Measurements from ENCODE around the gene LIME1. TPM values are rescaled to one million over a fixed set of nuclear protein-coding genes. Genes with fewer than 3 reads are reported as not detected.
A peak's percentile ranks its signal among the peaks of the same experiment; 100 is the strongest.

LIME1 gene
- total and polyA plus RNA-seq, 10 donors, result 24.0 to 96.6 (median 49.5) TPM

DNA sequence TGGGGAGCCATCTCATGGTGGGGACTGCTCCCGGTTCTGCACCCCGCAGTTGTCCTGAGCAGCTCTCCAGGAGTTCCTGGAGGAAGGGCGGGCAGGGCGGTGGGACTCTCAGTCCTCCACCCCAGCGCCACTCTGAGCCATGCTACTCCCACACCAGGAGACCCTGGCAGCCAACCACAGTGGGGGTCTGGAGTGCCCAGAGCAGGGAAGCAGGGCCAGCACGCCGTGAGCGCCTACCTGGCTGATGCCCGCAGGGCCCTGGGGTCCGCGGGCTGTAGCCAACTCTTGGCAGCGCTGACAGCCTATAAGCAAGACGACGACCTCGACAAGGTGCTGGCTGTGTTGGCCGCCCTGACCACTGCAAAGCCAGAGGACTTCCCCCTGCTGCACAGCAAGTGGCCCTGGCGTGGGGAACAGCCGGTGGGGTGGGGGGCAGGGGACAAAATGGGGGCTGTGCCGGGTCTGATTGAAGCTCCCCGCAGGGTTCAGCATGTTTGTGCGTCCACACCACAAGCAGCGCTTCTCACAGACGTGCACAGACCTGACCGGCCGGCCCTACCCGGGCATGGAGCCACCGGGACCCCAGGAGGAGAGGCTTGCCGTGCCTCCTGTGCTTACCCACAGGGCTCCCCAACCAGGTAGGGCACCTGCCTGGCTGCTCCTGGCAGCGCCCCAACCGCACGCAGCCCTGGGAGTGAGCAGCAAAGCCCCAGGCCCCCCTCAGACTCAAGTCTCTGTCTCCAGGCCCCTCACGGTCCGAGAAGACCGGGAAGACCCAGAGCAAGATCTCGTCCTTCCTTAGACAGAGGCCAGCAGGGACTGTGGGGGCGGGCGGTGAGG lies 41.7 kb upstream of the LIME1 start:
- Histone ChIP-seq H3K4me1 (peaks cover 34 to 85% (median 64%) of the 10 kb centered on the region in 6 donors), H3K9me3 (no peaks in the 10 kb centered on the region), H3K36me3 (peaks cover 0 to 60% (median 11%) of the 10 kb centered on the region in 6 donors), H3K27me3 (replicated peaks in 1 of 7) (peaks cover 0 to 7% (median 0%) of the 10 kb centered on the region in 7 donors), H3K4me3 (no peak overlapping the region), H3K27ac (peak overlapping the region in 1 of 8 donors; percentile 22)
- intact Hi-C loops (cut with DNase I; ENCODE audit: low total_unique reads), result no loop called here
- 94 to 98% (median 95%) methylated on average over 14 to 37 of the region's 37 CpGs for WGBS, 5 donors
- peak; percentile 75 for DNase-seq
- TF ChIP-seq POLR2AphosphoS5 (IDR thresholded peaks at IDR 0.05), result peak in 1 of 3 donors; percentile 35
- no peak for TF ChIP-seq POLR2A (IDR thresholded peaks at IDR 0.05)

DNA sequence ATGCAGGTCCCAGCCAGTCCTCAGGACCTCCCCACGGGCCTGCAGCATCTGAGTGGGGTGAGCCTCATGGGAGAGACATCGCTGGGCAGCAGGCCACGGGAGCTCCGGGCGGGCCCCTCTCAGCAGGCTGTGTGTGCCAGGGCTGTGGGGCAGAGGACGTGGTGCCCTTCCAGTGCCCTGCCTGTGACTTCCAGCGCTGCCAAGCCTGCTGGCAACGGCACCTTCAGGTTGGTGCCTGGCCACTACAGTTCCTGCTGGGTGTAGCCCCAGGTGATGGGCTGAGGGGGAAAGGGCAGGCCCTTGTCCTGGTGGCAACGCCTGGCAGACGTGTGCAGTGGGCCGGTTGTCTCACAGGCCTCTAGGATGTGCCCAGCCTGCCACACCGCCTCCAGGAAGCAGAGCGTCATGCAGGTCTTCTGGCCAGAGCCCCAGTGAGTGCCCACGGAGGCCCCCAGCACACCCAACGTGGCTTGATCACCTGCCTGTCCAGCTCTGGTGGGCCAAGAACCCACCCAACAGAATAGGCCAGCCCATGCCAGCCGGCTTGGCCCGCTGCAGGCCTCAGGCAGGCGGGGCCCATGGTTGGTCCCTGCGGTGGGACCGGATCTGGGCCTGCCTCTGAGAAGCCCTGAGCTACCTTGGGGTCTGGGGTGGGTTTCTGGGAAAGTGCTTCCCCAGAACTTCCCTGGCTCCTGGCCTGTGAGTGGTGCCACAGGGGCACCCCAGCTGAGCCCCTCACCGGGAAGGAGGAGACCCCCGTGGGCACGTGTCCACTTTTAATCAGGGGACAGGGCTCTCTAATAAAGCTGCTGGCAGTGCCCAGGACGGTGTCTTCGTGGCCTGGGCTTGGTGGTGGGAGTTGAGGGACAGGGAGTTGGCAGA lies 40.8 kb upstream of the LIME1 start:
- Histone ChIP-seq H3K4me3 (peak overlapping the region in 1 of 8 donors; percentile 63), H3K27me3 (replicated peaks in 1 of 7) (peaks cover 0 to 7% (median 0%) of the 10 kb centered on the region in 7 donors), H3K4me1 (peaks cover 34 to 85% (median 65%) of the 10 kb centered on the region in 6 donors), H3K36me3 (peaks cover 0 to 60% (median 19%) of the 10 kb centered on the region in 6 donors), H3K27ac (peak overlapping the region; percentile 26 to 77 (median 70)), H3K9me3 (no peaks in the 10 kb centered on the region)
- intact Hi-C loops (cut with DNase I; ENCODE audit: low total_unique reads), result no loop called here
- no peak for DNase-seq
- TF ChIP-seq, protein P1, sequence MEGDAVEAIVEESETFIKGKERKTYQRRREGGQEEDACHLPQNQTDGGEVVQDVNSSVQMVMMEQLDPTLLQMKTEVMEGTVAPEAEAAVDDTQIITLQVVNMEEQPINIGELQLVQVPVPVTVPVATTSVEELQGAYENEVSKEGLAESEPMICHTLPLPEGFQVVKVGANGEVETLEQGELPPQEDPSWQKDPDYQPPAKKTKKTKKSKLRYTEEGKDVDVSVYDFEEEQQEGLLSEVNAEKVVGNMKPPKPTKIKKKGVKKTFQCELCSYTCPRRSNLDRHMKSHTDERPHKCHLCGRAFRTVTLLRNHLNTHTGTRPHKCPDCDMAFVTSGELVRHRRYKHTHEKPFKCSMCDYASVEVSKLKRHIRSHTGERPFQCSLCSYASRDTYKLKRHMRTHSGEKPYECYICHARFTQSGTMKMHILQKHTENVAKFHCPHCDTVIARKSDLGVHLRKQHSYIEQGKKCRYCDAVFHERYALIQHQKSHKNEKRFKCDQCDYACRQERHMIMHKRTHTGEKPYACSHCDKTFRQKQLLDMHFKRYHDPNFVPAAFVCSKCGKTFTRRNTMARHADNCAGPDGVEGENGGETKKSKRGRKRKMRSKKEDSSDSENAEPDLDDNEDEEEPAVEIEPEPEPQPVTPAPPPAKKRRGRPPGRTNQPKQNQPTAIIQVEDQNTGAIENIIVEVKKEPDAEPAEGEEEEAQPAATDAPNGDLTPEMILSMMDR (IDR thresholded peaks at IDR 0.05 in 8 of 11, conservative IDR thresholded peaks at IDR 0.05 in 3 of 11), result no peak
- TF ChIP-seq POLR2A (IDR thresholded peaks at IDR 0.05) (no peak), POLR2AphosphoS5 (IDR thresholded peaks at IDR 0.05) (peak; percentile 11 to 74 (median 42))
- WGBS, 5 donors, result 74 to 87% (median 80%) methylated on average over 18 to 25 of the region's 25 CpGs

DNA sequence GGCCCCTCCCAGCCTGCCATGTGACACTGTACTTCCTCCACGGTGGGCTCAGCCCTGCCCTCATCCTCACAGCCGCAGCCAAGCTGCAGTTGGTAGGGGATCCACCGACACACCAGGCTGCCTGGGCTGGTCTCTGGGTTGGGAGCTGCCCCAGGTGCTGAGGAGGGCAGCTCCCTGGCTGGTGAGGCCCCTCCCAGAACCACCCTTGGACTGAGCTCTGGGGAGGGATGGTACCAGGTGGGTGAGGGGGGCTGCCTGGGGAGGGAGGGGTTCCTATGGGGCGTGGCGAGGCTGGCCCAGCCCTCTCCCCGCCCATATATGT lies 40.2 kb upstream of the LIME1 start:
- Histone ChIP-seq H3K27me3 (replicated peaks in 1 of 7) (peaks cover 0 to 7% (median 0%) of the 10 kb centered on the region in 7 donors), H3K27ac (peak overlapping the region; percentile 20 to 77 (median 70)), H3K36me3 (peaks cover 0 to 65% (median 19%) of the 10 kb centered on the region in 6 donors), H3K4me3 (peak overlapping the region in 7 of 8 donors; percentile 27 to 63 (median 42)), H3K9me3 (no peaks in the 10 kb centered on the region), H3K4me1 (peaks cover 34 to 85% (median 63%) of the 10 kb centered on the region in 6 donors)
- TF ChIP-seq POLR2AphosphoS5 (IDR thresholded peaks at IDR 0.05), result peak in 2 of 3 donors; percentile 21 to 37
- TF ChIP-seq, protein P1 (IDR thresholded peaks at IDR 0.05 in 8 of 11, conservative IDR thresholded peaks at IDR 0.05 in 3 of 11), result no peak
- intact Hi-C loops (cut with DNase I; ENCODE audit: low total_unique reads), result no loop called here
- DNase-seq, result peak; percentile 88
- WGBS, 5 donors, result 5 to 23% (median 13%) methylated on average over 3 to 6 of the region's 6 CpGs; no CpG with 5 or more reads in 1 of the 5 donors

DNA sequence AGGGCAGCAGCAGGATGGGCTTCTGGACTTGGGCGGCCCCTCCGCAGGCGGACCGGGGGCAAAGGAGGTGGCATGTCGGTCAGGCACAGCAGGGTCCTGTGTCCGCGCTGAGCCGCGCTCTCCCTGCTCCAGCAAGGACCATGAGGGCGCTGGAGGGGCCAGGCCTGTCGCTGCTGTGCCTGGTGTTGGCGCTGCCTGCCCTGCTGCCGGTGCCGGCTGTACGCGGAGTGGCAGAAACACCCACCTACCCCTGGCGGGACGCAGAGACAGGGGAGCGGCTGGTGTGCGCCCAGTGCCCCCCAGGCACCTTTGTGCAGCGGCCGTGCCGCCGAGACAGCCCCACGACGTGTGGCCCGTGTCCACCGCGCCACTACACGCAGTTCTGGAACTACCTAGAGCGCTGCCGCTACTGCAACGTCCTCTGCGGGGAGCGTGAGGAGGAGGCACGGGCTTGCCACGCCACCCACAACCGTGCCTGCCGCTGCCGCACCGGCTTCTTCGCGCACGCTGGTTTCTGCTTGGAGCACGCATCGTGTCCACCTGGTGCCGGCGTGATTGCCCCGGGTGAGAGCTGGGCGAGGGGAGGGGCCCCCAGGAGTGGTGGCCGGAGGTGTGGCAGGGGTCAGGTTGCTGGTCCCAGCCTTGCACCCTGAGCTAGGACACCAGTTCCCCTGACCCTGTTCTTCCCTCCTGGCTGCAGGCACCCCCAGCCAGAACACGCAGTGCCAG lies 39.7 kb upstream of the LIME1 start, which contains the start of gene TNFRSF6B:
TSS of gene TNFRSF6B (plus strand) at position 25 of the 729 bp plus-strand sequence. CDS start at position 141, 116 bp downstream.
- peak; percentile 64 to 86 (median 71) for TF ChIP-seq POLR2AphosphoS5 (IDR thresholded peaks at IDR 0.05)
- no peak for TF ChIP-seq POLR2A (IDR thresholded peaks at IDR 0.05)
- peak; percentile 81 for DNase-seq
- Histone ChIP-seq H3K27ac (peak within 1 kb of the TSS; percentile 26 to 77 (median 70)), H3K27me3 (replicated peaks in 1 of 7) (peaks cover 0 to 7% (median 0%) of the 10 kb centered on the region in 7 donors), H3K4me1 (peaks cover 34 to 84% (median 60%) of the 10 kb centered on the region in 6 donors), H3K36me3 (peaks cover 0 to 69% (median 19%) of the 10 kb centered on the region in 6 donors), H3K9me3 (no peaks in the 10 kb centered on the region), H3K4me3 (peak within 1 kb of the TSS in 7 of 8 donors; percentile 27 to 63 (median 42))
- WGBS, 5 donors, result 10 to 23% (median 14%) methylated on average over 3 to 52 of the region's 52 CpGs
- intact Hi-C loops (cut with DNase I; ENCODE audit: low total_unique reads), result no loop called here
